Stimulated activated CD4-positive, alpha-beta T cell treated with anti-CD3 and anti-CD28 coated beads, Interleukin-4, amount 100 ng/mL, for 1 hour (primary cell): ENCODE measurements around the gene PIGL.
"Not testable (repeated sequence)": the region's sequence is repeated elsewhere in the genome, so short reads cannot be mapped to it uniquely, and the experiment has no call there.

Source experiments
- DNase-seq: peaks from one replicate; pipeline ENCODE4 v3.0.0-alpha.2; 2020

Gene PIGL

DNA sequence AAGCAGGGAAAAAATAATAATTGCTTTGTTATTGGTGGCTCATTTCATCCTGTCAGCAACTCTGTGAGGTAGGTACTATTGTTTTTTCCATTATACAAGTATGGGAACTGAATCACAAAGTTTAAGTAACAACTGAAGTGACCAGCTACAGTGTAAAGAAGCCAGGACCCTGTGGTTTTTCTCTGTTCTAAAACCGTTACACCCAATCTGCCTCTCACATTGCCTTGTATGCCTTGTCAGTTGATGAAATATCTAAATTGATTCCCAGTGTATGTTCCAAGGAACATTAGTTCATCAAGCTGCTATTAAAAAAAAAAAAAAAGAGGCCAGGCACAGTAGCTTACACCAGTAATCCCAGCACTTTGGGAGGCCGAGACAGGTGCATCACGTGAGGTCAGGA lies 5.4 kb downstream of the PIGL start:
- DNase-seq = no peak

DNA sequence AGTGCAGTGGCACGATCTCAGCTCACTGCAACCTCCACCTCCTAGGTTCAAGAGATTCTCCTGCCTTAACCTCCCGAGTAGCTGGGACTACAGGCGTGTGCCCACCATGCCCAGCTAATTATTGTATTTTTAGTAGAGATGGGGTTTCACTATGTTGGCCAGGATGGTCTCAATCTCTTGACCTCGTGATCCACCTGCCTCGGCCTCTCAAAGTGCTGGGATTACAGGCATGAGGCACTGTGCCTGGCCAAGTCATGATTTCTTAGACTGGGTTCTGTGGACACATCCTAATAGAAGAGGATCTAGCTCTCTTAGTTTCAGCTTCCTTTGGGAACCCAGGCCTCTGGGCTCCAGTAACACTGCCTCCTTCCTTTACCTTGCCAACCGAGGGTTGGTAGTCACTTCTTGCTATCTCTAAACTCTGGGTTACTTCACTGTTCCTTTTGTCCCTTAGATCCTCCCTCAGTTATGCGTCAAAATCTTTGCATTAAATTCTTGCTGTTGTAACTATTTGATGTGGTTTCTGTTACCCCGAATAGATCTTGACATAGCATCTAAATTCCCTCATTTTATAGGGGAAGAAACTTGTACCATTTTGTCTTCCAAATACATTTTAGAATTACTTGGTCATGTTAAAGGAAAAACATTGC lies 13.0 kb downstream of the PIGL start:
- not testable (repeated sequence) for DNase-seq

DNA sequence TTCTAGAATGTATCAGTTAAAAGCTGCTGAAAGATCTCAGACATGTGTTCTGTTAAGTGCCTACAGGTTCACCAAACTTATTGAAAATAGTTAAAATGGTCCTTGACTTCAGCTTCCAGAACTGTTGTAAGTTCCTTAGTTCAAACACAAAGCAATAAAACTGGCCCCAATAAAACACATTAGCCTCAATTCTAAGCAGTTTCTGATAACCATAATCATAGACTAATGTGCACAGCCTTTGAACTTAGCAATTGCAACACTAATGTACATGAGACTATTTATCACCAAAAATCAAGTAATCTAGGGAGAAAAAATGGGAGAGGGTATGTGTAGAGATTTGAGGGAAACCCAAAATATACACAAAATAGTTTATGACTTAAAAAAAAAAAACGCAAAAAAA lies 15.4 kb downstream of the PIGL start:
- no peak for DNase-seq

DNA sequence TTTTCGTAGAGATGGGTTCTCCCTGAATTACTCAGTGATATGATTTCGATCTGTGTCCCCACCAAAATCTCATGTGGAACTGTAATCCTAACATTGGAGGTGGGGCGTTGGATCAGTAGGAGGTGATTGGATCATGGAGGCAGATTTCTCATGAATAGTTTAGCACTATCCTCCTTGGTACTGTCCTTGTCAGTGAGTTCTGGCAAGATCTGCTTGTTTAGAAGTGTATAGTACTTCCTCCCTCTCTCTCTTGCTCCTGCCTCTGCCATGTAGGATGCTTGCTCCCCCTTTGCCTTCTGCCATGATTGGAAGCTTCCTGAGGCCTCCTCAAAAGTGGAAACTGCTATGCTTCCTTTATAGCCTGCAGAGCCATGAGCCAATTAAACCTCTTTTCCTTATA lies 22.9 kb downstream of the PIGL start:
- no peak for DNase-seq

DNA sequence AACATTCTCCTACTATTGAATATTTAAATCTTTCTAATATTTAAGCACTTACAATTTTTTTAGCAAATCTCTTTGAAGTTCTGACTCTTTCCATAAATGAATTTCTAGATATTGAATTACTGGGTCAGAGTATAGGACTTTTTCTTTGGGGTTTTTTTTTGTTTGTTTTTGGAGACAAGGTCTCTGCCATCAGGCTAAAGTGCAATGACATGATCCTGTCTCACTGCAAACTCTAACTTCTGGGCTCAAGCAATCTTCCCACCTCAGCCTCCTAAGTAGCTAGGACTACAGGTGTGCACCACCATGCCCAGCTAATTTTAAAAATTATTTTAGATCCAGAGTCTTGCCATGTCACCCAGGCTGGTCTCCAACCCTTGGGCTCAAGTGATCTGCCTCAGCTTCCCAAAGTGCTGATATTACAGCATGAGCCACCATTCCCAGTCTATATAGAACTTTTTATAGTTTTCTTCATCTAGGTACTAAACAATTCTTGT lies 24.9 kb downstream of the PIGL start:
- no peak for DNase-seq

DNA sequence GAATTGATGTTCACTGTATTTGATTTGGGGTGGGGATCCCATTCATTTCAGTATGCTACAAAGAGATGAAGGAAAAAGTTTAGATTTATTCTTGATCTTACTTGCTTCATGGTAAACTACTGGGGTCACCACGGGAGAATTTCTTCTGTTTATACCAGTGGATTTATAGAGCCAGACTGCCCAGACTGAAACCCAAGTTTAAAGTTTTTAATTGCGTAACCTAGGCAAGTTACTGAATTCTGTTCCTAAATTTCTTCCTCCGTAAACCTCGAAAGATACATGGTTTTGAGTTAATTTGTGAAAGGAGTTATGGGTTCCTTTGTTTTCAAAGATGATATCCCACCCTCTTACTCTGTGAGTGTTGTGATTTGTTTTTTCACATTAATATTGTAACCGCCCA lies 26.4 kb downstream of the PIGL start:
- no peak for DNase-seq

DNA sequence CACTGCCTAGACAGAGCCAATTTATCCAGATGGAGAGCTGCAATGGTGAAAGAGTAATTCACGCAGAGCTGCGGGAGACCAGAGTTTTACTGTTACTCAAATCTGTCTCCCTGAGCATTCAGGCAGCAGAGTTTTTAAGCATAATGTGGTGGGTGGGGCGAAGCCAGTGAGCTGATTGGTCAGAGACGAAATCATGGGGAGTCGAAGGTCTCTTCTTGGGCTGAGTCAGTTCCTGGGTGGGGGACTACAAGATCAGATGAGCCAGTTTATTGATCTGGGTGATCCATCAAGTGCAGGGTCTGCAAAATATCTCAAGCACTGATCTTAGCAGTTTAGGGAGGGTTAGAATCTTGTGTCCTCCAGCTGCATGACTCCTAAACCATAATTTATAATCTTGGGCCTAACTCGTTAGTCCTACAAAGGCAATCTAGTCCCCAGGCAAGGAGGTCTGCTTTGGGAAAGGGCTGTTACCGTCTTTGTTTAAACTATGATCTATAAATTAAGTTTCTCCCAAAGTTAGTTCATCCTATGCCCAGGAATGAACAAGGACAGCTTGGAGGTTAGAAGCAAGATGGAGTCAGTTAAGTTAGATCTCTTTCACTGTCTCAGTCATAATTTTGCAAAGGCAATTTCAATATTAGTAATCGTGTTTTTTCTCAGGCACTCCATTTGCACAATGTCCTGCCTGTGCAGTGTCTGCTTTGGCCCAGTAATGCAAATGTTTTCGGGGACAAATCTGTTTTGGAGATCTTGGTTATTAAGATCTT lies 27.0 kb downstream of the PIGL start:
- DNase-seq = no peak

DNA sequence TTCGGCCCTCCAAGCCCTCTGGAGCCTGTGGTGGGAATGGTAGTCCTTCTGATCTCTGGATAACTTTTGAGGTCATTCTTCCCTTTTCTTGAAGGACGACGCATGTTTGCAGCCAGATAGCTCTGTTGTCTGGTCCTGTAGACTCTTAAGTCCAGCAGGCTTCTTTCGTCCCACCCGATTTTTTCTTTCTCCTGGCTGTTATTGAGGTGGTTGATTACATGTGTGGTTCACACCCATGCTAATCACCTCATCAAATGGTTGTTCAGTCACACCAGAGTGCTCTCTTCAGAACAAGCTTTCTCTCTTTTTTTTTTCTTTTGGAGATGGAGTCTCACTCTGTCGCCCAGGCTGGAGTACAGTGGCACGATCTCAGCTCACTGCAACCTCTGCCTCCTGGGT lies 30.6 kb downstream of the PIGL start:
- no peak for DNase-seq

DNA sequence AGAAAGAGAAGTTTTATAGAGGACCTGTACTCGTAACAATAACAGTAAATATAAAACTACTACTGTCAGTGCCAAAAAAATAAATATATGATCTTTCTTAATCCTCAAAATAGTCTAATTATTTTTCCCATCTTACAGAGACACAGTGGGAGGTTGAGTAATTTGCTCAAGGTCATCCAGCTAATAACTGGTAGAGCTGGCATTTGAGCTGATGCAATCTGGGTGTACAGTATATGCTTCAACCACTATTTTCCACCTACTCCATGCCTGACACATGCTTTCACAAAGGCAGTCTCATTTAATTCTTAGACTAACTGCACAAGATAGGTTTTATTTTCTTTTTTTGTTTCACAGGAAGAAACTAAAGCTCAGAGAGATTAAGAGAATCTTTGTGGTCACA lies 33.6 kb downstream of the PIGL start:
- no peak for DNase-seq

DNA sequence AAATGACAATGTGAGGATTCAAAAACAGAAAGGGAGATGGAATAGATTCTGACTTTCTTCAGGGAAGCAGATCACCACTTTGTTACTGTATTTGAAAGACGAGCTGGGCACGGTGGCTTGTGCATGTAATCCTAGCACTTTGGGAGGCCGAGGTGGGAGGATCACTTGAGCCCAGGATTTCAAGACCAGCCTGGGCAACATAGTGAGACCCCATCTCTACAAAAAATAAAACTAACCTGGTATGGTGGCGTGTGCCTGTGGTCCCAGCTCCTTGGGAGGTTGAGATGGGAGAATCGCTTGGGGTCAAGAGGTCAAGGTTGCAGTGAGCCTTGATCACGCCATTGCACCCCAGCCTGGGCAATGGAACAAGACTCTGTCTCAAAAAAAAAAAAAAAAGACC lies 34.0 kb downstream of the PIGL start:
- no peak for DNase-seq

DNA sequence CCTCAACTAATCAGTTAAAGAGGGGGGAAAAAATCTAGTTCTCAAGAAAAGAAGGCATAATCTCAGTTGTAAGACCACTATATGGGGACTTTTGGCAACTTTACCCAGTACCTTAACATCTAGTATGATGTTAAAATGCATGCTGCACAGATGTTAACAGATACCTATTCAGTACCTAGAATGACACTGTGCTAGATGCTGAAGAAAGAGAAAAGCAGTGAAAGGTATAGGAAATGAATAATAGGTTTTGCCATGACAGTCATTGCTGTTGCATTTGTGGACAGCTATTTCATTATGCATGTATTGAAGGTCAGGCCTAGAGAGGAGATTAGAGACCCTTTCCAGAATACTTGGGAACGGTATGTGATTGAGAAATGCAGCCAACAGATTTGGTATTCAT lies 34.5 kb downstream of the PIGL start:
- no peak for DNase-seq

DNA sequence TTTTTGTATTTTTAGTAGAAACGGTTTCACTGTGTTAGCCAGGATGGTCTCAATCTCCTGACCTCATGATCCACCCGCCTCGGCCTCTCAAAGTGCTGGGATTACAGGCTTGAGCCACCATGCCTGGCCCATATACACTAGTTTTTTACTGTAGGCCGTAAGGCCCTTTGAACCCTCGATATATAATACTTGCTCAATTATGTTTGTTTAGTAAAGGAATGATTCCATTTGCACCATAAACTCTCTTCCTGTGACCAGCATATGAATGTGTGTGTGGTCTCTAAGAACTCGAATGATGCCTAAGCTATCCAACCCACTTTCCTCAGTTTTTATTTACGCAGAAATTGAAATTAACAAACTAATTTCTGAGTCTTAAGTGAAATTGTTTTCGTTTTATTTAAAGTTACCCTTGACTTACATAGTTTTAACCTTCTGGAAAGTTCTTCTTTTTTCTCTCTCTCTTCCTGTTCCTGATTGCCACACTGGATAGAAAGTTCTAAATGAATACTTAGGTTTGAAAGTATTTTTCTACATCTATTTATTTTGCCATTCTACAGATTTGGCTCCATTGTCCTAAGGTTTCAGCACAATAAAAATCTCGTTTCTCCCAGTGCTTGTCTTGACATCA lies 37.9 kb downstream of the PIGL start:
- DNase-seq = no peak

DNA sequence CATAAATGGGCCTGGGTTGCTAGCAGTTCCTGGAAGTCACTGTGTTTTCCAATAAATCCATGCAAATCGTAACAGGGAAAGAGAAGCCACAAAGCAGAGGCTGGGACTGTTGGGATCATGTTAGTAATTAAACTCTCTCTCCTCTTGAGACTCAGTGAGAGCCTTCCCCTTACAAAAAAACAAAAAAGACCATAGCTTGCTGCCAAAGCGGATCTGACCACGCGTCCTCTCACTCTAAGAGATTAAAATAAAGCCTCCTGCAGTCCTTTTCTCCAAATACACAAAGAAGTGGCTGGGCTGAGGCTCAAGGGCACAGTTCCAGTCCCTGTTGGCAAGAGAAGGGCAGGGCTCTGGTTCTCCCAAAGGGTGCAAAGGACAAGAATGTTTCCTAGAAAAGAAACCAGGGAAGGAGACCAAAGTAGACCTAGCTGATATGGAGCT lies 38.5 kb downstream of the PIGL start:
- DNase-seq = no peak

DNA sequence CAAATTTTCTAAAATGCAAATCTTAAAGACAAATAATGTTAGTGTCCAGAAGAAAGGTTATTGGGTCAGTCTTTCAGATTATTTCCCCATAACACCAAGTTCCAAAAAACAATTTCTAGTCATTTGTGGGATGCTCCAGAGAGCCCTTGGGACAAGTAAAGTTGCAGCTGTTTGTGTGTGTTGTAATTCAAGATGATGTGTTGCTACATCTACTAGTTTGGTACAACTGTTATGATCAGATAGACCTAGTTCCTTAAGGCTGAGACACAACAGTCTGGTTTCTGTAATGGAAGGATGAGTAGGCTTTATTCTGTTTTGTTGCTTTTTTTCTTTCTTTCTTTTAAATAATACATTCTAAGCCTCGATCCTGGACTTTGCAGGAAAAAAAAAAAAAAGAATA lies 41.9 kb downstream of the PIGL start:
- no peak for DNase-seq

DNA sequence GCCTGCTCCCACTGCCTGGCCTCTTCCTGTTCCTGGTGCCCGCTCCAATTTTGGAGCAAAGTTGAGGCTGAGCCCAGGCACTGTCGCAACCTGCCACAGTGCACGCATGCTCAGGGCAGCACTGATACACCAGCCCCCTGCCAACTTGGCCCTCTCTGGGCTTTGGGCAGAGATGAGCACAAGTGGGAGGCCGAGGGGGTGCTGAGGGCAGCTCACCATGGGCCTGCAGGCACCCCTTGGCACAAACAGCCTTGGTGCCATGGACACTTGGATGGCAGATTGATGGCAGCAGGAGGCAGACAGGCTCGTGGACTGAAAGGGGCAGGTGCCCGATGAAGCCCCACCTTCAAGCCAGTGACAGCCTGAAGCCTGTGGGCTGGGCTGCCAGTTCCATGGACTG lies 42.9 kb downstream of the PIGL start:
- DNase-seq = no peak

DNA sequence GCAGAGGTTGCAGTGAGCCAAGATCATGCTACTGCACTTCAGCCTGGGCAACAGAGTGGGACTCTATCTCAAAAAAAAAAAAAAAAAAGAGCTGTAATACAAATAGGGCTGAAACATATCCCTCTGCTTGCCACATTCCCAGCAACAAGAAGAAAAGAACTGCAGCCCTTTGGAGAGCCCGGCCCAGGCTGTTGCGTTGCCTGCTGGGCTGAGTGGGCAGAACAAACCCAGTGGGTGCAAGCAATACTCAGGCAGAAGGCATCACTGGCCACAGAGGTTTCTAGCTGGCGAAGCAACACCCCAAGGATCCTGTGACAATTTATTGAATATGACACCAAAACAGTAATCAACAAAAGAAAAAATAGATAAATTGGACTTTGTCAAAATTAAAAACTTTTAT lies 44.0 kb downstream of the PIGL start:
- no peak for DNase-seq

DNA sequence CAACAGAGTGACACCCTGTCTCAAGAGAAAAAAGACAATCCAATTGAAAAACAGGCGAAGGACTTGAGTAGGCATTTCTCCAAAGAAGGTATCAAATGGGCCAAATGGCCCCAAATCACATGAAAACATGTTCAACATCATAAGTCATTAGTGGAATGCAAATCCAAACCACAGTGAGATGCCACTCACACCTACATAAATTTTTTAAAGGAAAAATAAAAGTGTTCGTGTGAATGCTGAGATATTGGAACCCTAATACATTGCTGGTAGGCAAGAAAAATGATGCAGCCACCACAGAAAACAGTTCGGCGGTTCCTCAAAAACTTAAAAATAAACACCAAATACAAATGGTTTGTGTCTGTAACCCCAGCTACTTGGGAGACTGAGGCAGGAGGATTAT lies 45.2 kb downstream of the PIGL start:
- DNase-seq = no peak

DNA sequence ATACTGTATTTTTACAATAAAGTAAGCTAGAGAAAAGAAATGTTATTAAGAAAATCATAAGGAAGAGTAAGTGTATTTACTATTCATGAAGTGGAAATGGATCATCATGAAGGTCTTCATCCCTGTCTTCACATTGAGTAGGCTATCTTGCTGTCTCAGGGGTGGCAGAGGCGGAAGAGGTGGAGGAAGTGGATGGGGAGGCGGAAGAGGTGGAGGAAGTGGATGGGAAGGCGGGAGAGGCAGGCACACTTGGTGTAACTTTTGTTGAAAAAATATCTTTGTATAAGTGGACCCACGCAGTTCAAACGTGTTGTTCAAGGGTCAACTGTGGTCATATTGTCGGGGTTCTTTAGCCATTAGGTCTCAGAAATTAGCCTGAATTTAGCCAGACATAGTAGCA lies 50.2 kb downstream of the PIGL start:
- no peak for DNase-seq

DNA sequence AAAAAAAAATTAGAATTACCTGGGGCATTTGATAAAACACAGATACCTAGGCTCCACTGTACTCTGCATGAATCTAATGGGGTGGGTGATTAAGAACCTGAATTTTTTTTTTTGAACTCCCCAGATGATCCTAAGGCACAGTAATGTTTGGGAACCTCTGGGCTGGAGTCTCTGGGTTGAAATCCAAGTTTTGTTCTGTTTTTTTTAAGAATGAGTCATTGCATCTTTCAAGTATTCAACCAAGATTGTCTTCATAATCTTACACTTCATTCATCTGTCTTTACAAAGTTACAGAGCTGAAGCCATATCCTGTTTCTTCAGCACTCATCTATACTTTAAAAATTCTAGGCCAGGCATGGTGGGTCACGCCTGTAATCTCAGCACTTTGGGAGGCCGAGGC lies 52.6 kb downstream of the PIGL start:
- DNase-seq = no peak

DNA sequence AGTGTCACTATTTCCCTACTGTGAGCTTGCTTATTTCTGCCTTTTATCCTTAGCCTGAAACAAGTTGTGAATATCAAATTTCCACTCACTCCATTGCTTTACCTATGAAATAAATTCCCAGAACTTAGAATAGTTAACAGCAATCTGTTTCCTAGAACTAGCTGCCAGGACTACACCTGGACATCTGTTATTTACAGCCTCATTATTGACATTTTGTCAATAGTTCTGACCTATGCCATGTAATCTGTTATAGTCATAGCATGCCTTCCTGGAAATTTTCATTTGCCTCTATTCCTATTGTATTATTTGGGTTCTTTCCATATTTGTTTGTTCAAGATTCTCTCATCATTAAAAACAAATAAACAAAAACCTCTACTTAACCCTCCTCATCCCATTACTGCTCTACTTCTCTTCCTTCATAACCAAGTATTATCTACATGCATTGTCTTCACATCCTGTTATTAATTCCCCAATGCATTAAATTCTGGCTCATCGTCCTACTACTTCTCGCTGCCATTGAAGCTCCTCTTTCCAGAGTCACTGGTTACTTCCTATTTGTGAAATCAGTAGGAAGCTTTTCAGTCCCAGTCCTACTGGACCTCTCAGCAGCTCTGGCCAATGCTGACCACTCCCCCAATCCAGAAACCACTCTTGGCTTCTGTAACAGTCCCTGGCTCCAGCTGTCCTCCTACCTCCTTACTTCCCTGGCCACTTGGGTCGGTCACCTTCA lies 55.3 kb downstream of the PIGL start:
- DNase-seq = no peak

DNA sequence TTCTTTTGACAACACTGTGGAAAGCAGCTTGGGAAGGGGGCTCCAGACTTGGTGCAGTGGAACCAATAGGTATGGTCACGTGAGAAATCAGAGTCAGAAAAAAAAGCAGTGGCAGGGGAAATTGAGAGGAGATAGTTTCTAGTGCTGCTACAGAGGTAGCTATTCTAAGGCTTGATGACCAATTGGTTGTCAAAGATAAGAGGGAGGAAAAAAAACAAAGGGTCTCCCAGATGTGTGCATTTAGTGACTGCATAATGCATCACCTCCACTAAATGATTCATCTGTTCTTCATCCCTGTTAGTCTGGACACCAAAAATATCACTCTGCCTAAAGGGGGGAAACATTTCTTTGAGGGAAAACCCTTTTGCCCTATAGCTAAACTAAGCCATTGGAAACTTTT lies 56.5 kb downstream of the PIGL start:
- no peak for DNase-seq

DNA sequence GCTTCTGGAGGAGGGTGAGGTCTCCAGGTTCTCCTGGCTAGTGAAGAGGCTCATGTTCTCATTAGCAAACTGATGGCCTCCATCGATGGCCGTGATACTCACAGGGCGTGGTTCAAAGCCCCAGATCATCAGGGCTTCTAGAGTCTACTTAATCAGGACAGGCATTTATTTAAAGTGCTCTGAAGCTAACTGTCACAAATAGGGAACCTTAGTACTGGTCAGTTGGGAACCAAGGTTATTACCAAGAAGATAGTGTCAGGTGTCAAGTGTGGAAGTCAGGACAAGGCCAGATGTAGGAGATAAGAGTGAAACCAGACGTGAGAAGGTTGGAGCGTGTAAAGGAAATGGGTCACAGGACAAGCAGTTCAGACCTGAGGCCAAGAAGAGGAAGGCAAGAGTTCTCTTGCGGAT lies 56.9 kb downstream of the PIGL start:
- no peak for DNase-seq

DNA sequence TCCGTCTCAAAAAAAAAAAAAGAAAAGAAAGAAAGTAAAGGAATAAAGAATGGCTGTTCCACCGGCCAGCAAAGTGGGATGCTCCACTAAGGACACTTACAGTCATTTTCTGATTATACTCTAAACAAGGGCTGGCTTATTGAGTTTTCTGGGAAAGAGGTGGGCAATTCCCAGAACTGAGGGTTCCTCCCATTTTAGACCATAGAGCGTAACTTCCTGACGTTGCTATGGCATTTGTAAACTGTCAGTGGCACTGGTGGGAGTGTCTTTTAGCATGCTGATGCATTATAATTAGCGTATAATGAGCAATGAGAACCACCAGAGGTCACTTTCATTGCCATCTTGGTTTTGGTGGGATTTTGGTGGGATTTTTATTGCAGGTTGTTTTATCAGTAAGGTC lies 58.0 kb downstream of the PIGL start:
- DNase-seq = no peak

DNA sequence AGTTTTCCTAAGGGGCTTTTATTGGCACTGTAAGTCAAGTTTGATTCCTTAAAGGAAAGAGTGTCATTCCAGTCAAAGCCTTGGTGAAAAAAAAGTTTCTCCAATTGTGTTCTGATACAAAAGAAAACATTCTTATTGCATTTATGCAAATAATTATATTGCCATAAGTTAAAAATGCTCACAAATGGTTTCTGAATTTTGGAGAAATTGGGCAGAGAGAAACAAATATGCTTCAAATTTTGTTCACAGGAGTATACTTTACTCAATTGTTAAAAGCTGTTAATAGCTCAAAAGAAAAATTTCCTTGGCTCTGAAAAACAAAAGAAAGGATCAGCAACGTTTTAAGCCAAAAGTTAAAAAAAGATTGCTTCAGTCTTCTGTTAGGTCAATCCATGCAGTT lies 60.2 kb downstream of the PIGL start:
- DNase-seq = no peak
